HG02885 (cell line): ENCODE data around the gene TTC31.

Experiments used
- ATAC-seq: cut with Tn5 transposase; IDR thresholded peaks from one replicate; pipeline ENCODE4 v1.9.1; 2021; ENCODE audit warnings: mild to moderate bottlenecking; ENCODE audit not compliant: unreplicated experiment, poor library complexity

Gene TTC31

DNA sequence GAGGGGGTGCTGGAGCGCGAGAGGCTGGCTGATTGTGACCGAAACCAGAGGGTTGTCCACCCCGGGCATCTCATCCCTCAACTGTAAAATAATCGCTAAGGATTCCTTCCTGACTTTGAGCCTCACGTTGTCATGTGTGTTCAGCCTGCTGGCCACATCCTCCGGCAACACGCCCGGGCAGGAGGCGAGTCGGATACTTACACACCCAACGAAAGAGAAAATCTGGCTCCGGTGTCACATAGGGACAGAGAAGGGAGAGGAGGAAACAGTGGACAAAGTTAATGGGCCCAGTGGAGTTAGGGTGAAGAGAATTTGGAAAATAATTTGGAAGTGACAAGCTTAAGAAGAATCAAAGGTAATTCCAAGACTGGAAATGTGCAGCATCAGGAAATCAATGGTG lies 33.8 kb downstream of the TTC31 start:
- ATAC-seq, result no peak

GRCh38 chr2:74522516-74522915 lies 39.6 kb downstream of the TTC31 start:
- no peak for ATAC-seq

GRCh38 chr2:74524005-74524404 lies 41.1 kb downstream of the TTC31 start:
- ATAC-seq, result no peak

DNA sequence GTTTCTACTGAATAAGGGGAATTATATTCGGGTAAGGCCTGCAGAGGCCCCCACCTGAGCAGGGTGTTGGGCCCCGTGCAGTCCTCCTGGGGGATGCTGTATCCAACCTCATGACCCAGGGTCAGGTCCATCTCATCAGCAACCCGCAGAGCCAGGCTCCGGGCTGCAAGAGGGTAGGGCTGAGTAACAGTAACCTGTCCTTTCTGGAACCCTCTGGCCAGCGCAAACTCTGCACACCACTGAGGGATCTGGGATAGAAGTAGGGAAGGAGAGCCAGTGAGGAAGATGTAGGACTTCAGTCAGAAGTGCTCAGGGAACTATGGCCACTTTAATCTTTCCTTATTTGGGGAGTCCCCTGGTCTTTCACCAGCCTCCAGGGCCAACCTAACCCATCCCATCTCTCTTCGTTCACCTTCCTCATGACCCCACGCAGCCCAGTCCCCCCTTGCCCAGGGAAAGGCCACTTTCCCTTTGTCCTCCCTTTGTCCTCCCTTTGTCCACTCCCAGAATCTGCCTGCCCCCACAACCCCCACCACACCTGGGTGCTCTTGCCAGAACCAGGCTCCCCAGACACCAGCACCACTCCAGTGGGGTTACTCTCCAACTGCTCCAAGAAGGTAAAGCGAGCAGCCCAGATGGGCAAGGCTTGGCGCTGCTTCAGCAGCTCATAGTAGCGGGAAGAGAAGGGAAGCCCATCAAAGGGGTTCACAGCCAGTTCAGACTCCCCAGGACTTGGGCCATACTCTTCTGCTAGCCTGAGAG lies 42.3 kb downstream of the TTC31 start:
- no peak for ATAC-seq

GRCh38 chr2:74525717-74526648 lies 43.1 kb downstream of the TTC31 start, which contains the start of gene DQX1:
DQX1 (minus strand) TSS chr2:74526231; CDS start chr2:74525729, 502 bp downstream.
- no peak for ATAC-seq

- no peak for ATAC-seq
Measured at GRCh38 chr2:74526649-74527230, 43.9 kb downstream of the TTC31 start.

- no peak for ATAC-seq
Measured at GRCh38 chr2:74527741-74528140, 44.9 kb downstream of the TTC31 start.

- ATAC-seq, result peak; percentile 5
Measured at GRCh38 chr2:74528600-74529356, 45.9 kb downstream of the TTC31 start.

DNA sequence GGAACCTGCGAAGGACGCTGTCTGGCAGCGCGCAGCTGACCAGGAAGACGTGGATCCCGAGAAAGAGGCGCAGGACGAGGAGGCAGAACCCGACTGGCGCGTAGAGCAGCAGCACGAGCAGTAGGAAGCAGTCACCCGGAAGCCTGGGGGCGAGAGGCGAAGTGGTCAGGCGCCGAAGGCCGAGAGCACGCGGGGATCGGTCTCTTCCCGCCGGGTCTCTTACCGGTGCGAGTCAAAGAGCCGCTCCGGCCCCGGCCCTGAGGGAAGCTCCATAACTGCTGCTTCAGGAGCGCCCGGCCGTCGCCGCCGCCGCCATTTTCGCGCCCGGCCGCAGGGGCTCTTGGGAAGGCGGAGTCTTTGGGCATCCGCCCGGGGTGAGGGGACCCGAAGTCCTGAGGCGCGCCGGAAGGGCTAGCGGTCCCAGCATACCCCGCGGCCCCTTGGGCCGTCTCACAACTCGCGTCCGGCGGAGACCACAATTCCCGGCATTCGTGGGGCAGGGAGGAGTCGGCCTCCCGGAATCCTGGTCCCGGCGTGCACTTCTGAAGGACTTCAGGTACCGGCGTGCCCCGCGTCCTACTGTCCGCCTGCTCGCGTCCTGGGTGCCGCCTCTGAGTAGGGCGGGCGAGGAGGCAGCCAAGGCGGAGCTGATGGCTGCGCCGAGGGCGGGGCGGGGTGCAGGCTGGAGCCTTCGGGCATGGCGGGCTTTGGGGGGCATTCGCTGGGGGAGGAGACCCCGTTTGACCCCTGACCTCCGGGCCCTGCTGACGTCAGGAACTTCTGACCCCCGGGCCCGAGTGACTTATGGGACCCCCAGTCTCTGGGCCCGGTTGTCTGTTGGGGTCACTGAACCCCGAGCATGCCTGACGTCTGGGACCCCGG lies 46.7 kb downstream of the TTC31 start, which contains the start of the genes AUP1 and HTRA2:
TSS of gene AUP1 (minus strand) at position 350 of the 882 bp plus-strand sequence. CDS start at position 273, 77 bp downstream.
TSS of gene HTRA2 (plus strand) at position 577 of the 882 bp plus-strand sequence. CDS start at position 651, 74 bp downstream.
- ATAC-seq, result peak; percentile 82

GRCh38 chr2:74530239-74531187 lies 47.6 kb downstream of the TTC31 start:
- ATAC-seq, result peak; percentile 25

DNA sequence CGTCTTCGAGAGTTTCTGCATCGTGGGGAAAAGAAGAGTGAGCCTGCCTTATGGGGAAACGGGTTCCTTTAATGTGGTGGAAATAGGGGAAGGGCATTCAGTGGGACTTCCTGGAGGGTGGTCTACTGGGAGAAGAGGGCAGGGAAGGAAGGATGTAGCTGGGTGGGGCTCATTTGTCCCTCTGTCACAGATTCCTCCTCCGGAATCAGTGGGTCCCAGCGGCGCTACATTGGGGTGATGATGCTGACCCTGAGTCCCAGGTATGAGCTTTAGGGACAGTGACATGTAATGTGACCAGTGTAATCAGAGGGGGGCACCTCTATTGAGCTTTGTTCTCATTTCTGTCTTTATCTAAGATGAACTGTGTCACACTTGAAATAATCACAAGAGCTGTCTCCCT lies 48.8 kb downstream of the TTC31 start:
- ATAC-seq, result no peak

GRCh38 chr2:74532222-74532621 lies 49.3 kb downstream of the TTC31 start:
- ATAC-seq, result no peak

GRCh38 chr2:74533464-74533863 lies 50.6 kb downstream of the TTC31 start:
- no peak for ATAC-seq

- ATAC-seq, result no peak
Measured at GRCh38 chr2:74534411-74534810, 51.5 kb downstream of the TTC31 start.

- ATAC-seq, result no peak
Measured at GRCh38 chr2:74535440-74535965, 52.6 kb downstream of the TTC31 start.

DNA sequence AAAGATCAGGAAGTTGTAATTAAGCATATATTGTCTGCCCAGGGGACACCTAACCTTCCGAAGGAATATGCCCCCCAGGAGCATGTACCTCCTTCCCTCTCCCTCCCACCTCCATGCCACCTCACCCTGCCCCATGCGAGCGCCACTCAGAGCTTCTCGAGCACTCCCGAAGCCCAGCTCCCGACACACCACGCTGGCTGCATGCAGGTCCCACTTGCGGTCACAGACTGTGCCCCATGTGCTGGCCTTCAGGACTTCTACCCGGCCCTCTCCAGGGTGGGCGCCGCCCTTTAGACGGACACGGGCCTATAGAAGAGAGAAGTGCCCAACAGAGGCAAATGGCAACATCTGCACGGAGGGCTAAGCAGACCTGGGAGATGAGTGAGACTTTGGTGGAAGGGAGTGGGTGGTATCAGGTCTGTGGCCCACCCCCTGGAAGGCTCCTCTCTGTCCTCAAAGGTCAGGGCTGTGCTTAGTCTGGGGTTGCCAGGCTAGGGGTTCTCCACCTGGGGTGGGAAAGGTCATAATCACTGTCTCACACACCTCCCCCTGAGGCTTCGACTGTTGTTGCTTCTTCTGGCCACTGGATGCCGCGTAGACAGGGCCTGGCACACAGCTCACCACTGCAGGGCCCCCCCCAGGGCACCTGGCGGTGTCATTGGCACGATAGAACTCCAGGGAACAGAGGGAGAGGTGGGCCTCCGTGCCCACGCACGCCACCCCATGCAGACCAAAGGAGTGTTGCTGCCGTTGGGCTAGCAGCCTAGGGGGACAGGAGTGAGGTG lies 53.5 kb downstream of the TTC31 start:
- ATAC-seq, result no peak

DNA sequence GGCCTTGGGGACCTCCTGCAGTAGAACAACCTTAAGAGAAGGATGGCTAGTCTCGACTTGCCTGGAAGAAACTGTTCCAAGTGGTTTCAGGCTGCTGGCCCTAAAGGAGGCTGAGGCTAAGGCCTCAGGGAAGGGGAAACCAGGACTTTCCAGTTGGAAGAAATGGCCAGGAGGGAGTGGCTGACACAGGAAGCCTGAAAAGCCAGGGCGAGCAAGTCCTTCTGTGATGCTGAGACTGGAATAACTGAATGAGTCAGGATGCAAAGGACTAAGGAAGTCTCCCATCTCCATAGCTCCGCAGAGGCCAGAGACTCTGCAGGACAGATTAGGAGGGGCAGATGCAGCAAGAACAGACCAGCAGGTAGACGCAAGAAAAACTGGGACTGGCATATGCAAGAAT lies 54.3 kb downstream of the TTC31 start:
- no peak for ATAC-seq
